ENCODE measurements around the gene B3GALT4. TPM values are rescaled to one million over a fixed set of nuclear protein-coding genes. Genes with fewer than 3 reads are reported as not detected.

Gene B3GALT4
- total RNA-seq, 2 experiments from 2014 or later, result 25.2 to 26.5 TPM

DNA sequence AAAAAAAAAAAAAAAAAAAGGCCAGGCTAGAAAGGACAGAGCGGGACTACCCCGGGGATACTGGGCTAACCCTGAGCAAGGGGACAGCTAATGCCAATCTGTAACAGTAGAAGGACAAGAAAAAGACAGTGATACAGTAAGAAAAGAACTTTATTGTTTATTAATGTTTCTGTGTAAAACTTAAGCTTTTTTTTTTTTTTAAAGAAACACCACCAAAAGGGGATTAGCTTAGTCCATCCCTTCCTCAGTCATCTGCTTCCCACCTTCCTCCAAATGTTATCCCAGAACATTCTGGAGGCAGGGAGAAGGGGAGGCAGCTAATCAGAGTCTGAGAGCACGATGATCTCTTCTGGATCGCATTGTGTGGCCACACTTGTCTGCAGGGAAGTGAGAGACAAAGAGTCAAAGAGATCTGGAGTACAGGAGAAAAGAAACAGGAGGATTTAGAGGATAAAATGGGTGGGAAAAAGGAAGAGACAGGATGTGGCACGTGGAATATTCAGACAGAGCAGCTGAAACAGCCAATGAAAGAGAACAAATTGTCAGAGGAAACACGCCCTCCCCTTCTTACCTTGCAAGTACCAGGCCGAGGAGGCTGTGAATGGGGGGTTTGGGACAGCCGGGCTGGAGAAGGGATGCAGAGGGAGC, 41.6 kb downstream of the B3GALT4 start:
- ChIA-PET POLR2A (interaction anchor here (0.6 to 2.8 kb wide), 12 partner anchors 19 to 1499 kb away, joined by 3 to 14 read pairs (median 4); partner anchors contain the start of genes B3GALT4, CUTA, RGL2 and RPS18), CTCF (interaction anchor here (1.0 to 2.4 kb wide), 7 partner anchors 18 to 107 kb away, joined by 3 to 16 read pairs (median 6); partner anchors contain the start of gene B3GALT4)
- peaks cover 68% of the 10 kb centered on the region for H3K36me3 Mint-ChIP-seq (ENCODE audit: low read depth)
- H3K9me3 Mint-ChIP-seq, result no peaks in the 10 kb centered on the region
- H3K27ac Mint-ChIP-seq, result peak overlapping the region; percentile 95
- peak overlapping the region; percentile 87 for H3K4me3 Mint-ChIP-seq
- no peaks in the 10 kb centered on the region for H3K27me3 Mint-ChIP-seq
- no peak for DNase-seq
- H3K4me1 Mint-ChIP-seq, result peaks cover 82% of the 10 kb centered on the region

DNA sequence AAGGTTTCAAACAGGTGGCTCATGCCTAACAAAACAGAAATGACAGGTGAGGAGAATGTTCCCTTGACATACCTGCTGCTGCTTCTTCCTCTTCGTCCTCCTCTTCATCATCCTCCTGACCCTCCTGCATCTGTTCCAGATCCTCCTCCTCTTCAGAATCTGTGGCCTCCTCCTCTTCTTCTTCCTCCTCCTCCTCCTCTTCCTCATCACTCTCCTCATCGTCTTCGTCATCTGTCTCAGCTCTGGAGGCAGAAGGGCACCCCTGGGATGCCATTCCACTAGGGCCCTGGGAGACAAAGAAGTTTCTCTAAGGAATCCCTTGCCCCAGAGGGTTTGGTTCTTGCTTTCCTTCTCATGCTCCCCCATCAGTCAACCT, 43.0 kb downstream of the B3GALT4 start:
- DNase-seq, result no peak
- H3K27ac Mint-ChIP-seq, result peak overlapping the region; percentile 57
- no peak overlapping the region for H3K4me3 Mint-ChIP-seq
- no peaks in the 10 kb centered on the region for H3K27me3 Mint-ChIP-seq
- POLR2A ChIA-PET, result no interaction called here
- H3K4me1 Mint-ChIP-seq, result peaks cover 83% of the 10 kb centered on the region
- H3K9me3 Mint-ChIP-seq, result no peaks in the 10 kb centered on the region
- CTCF ChIA-PET, result no interaction called here
- peaks cover 60% of the 10 kb centered on the region for H3K36me3 Mint-ChIP-seq (ENCODE audit: low read depth)

DNA sequence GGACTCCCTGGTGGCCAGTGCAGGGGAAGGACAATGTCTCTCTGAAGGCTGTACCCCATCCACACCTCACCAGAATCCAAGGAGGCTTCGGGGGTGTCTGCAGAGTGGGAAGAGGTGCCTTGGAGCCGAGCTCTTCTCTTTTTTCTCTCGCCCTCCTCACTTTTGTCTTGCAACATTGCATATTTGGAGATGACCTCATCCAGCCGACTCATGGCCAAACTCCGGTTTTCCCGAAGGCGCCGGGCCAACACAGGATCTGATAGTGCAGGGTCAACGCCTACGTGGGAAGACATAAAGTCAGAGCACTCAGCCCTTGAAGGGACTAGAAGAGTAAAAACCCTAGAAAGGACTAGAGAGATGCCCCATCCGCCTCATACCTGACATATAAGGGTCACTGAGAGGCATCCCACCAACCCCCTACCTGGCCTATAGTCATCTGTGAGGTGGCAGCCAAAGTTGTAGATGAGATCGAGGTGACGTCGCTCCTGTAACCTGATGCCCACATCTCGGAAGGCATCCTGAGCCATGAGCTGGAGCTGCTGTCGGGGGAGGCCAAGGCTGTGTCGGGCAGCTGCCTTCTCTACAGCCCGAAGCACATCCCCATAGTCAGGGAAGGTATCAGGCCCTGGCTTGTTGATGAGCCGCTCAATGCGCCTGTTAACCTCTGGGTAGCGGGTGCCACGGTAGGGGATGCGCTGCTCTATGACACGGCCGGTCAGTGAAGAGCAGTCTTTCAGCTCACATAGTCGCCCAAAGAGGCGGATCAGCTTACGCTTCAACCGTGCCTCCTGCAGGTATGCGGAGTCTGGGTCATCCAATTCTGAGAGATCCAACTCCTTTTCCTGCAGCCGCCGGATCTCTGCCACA, 43.6 kb downstream of the B3GALT4 start:
- peaks cover 58% of the 10 kb centered on the region for H3K36me3 Mint-ChIP-seq (ENCODE audit: low read depth)
- POLR2A ChIA-PET, result no interaction called here

DNA sequence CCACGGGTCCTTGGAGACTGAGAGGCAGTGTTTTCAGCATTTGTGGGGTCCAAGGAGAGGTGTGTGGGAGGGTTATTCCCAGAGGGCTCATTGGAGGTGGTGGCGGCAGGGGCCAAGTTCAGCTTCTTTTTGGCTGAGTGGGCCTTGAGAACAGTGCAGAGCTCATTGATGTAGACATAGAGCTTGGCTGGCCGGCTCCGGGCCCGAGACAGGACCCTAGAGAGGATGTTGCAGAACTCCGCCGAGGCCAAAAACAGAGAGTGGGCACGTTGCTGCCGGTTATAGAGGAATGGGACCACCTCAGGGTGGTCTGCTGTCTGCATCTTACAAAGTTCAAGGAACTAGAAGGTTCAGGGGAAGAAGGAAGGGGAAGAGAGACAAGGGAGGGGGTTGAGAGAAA, 44.3 kb downstream of the B3GALT4 start:
- Mint-ChIP-seq H3K9me3 (no peaks in the 10 kb centered on the region), H3K4me1 (peaks cover 70% of the 10 kb centered on the region), H3K27me3 (no peaks in the 10 kb centered on the region), H3K27ac (peak overlapping the region; percentile 97), H3K4me3 (peak overlapping the region; percentile 96), H3K36me3 (ENCODE audit: low read depth) (peaks cover 55% of the 10 kb centered on the region)
- ChIA-PET POLR2A (no interaction called here), CTCF (no interaction called here)
- DNase-seq, result no peak

More for the DNA sequence above, 43.6 kb downstream of the B3GALT4 start:
- no peak for DNase-seq
- H3K27ac Mint-ChIP-seq, result peak overlapping the region; percentile 97
- CTCF ChIA-PET, result no interaction called here
- no peaks in the 10 kb centered on the region for H3K9me3 Mint-ChIP-seq
- H3K27me3 Mint-ChIP-seq, result no peaks in the 10 kb centered on the region
- H3K4me3 Mint-ChIP-seq, result peak overlapping the region; percentile 96
- H3K4me1 Mint-ChIP-seq, result peaks cover 77% of the 10 kb centered on the region

DNA sequence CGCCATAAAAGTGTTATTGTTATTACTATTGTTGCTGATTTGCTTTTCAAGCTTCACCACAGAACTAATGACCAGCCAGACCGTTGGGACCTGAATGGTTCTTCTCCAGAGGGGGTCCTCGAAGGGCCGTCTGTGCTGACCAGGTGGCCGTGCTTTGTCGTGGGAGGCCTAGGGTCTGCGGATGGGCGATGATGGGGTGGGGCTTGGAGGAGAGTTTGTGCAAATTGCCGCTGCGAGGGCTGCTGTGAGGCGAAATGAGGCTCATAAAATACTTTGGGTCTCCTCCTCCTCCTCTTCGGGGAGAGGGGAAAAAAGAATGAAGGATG, 46.7 kb downstream of the B3GALT4 start:
- ChIA-PET CTCF (interaction anchor here (0.8 to 0.9 kb wide), 3 partner anchors 16 to 67 kb away, joined by 3 read pairs; no protein-coding TSS in a partner anchor), POLR2A (interaction anchor here (1.0 to 1.3 kb wide), 4 partner anchors 32 to 178 kb away, joined by 3 to 7 read pairs (median 3); no protein-coding TSS in a partner anchor)
- no peak for DNase-seq
- Mint-ChIP-seq H3K36me3 (ENCODE audit: low read depth) (peaks cover 43% of the 10 kb centered on the region), H3K27ac (peak overlapping the region; percentile 97), H3K4me3 (peak overlapping the region; percentile 96), H3K27me3 (no peaks in the 10 kb centered on the region), H3K4me1 (peaks cover 49% of the 10 kb centered on the region), H3K9me3 (no peaks in the 10 kb centered on the region)

DNA sequence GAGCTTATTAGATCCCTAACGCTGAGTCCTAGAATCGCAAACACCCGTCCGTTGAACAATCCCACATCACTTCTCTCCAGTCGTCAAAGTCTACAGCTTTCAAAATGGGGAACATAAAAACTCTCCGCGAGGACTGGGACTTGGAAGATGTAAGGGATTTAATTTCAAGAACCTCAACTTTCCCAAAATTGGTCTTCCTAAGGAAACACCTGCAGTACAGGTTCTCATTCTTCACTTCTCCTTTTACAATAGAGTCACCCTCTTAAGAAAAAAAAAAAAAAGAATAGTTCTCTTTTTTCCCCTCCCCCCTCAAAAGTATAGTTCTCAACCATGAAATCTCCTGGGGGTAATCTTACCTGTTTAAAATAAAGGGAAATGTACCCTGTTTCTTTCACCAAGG, 47.2 kb downstream of the B3GALT4 start:
- DNase-seq, result no peak
- Mint-ChIP-seq H3K4me3 (peak overlapping the region; percentile 96), H3K27ac (peak overlapping the region; percentile 97), H3K27me3 (no peaks in the 10 kb centered on the region), H3K4me1 (peaks cover 44% of the 10 kb centered on the region), H3K36me3 (ENCODE audit: low read depth) (peaks cover 38% of the 10 kb centered on the region), H3K9me3 (no peaks in the 10 kb centered on the region)
- CTCF ChIA-PET, result interaction anchor here (0.7 to 0.9 kb wide), 3 partner anchors 24 to 67 kb away, joined by 3 read pairs; partner anchors contain the start of gene B3GALT4
- POLR2A ChIA-PET, result interaction anchor here (1.0 to 1.3 kb wide), 4 partner anchors 33 to 177 kb away, joined by 3 to 7 read pairs (median 3); no protein-coding TSS in a partner anchor

Other genes with a start within 250 kb of the B3GALT4 start
- gene HLA-DPA1, start 203.5 kb upstream of the B3GALT4 start, total RNA-seq, result 100 to 1,000 TPM; 173 to 176 TPM
- 10 to 100 TPM; 89.8 to 95.6 TPM for gene HLA-DPB1, start 201.1 kb upstream of the B3GALT4 start, total RNA-seq
- gene COL11A2, start 84.7 kb upstream of the B3GALT4 start, total RNA-seq, result under 1 TPM; 0.53 to 0.60 TPM
- gene RXRB, start 76.5 kb upstream of the B3GALT4 start, total RNA-seq, result 10 to 100 TPM; 44.0 to 45.0 TPM
- 10 to 100 TPM; 52.8 to 53.8 TPM for gene SLC39A7, start 76.3 kb upstream of the B3GALT4 start, total RNA-seq
- 10 to 100 TPM; 11.4 to 13.0 TPM for gene HSD17B8, start 72.5 kb upstream of the B3GALT4 start, total RNA-seq
- 10 to 100 TPM; 29.7 to 32.1 TPM for gene RING1, start 68.6 kb upstream of the B3GALT4 start, total RNA-seq
- gene VPS52, start 5.2 kb upstream of the B3GALT4 start, total RNA-seq, result 10 to 100 TPM; 53.1 to 59.7 TPM
- 1,000 to 10,000 TPM; 2,403 to 2,442 TPM for gene RPS18, start 5.0 kb upstream of the B3GALT4 start, total RNA-seq
- gene WDR46, start 12.1 kb downstream of the B3GALT4 start, total RNA-seq, result 10 to 100 TPM; 37.5 to 41.7 TPM
- gene PFDN6, start 12.5 kb downstream of the B3GALT4 start, total RNA-seq, result 10 to 100 TPM; 63.5 to 65.0 TPM
- 10 to 100 TPM; 44.3 to 45.1 TPM for gene RGL2, start 21.8 kb downstream of the B3GALT4 start, total RNA-seq
- 100 to 1,000 TPM; 243 to 249 TPM for gene TAPBP, start 37.0 kb downstream of the B3GALT4 start, total RNA-seq
- 10 to 100 TPM; 16.5 to 18.0 TPM for gene ZBTB22, start 40.6 kb downstream of the B3GALT4 start, total RNA-seq
- 100 to 1,000 TPM in 1 of 2 experiments, 10 to 100 TPM in 1; 95.7 to 103 TPM for gene DAXX, start 45.8 kb downstream of the B3GALT4 start, total RNA-seq
- 100 to 1,000 TPM; 125 to 127 TPM for gene KIFC1, start 114.7 kb downstream of the B3GALT4 start, total RNA-seq
- 10 to 100 TPM; 46.4 to 51.4 TPM for gene PHF1, start 133.9 kb downstream of the B3GALT4 start, total RNA-seq
- gene CUTA, start 141.0 kb downstream of the B3GALT4 start, total RNA-seq, result 100 to 1,000 TPM; 243 TPM
- gene SYNGAP1, start 142.9 kb downstream of the B3GALT4 start, total RNA-seq, result 10 to 100 TPM; 35.3 to 39.7 TPM
- gene ZBTB9, start 177.5 kb downstream of the B3GALT4 start, total RNA-seq, result 1 to 10 TPM; 6.9 to 7.4 TPM